Measurements from ENCODE around the gene VAV1. TPM values are rescaled to one million over a fixed set of nuclear protein-coding genes. Genes with fewer than 3 reads are reported as not detected.
A peak's percentile ranks its signal among the peaks of the same experiment; 100 is the strongest.

VAV1 gene
- total and polyA plus RNA-seq, 10 of the 15 experiments (the other 5 are each of a cell fraction or from before 2014, with no cell fraction given), result 1.6 to 76.8 (median 40.7) TPM

GRCh38 chr19:6767081-6767356 is 5.5 kb upstream of the VAV1 start (continued):
- TF ChIP-seq E4F1 (IDR thresholded peaks at IDR 0.05; ENCODE audit: borderline replicate concordance, partially characterized antibody) (no peak), TARDBP (IDR thresholded peaks at IDR 0.05; ENCODE audit: borderline replicate concordance) (no peak), LARP7 (IDR thresholded peaks at IDR 0.05) (peak; percentile 61), IKZF2 (IDR thresholded peaks at IDR 0.05) (no peak), POLR2A (IDR thresholded peaks at IDR 0.05; ENCODE audit: low read depth, low read length) (no peak), PAX5 (IDR thresholded peaks at IDR 0.05; ENCODE audit: borderline replicate concordance, low read depth, low read length) (0 out of 2 replicates have a peak, but pooled peaks have one; percentile 14), SRF (IDR thresholded peaks at IDR 0.05; ENCODE audit: low read depth in 2 of 2, low read length in 2 of 2) (no peak), NR2F1 (conservative IDR thresholded peaks at IDR 0.05) (no peak), NR2C2 (IDR thresholded peaks at IDR 0.05; ENCODE audit: borderline replicate concordance, control insufficient read depth, insufficient read length, low read depth) (no peak), PML (IDR thresholded peaks at IDR 0.05; ENCODE audit: low read length) (no peak), SREBF1 (IDR thresholded peaks at IDR 0.05; ENCODE audit: low read length) (no peak), ZNF24 (IDR thresholded peaks at IDR 0.05) (no peak), ZNF274 (IDR thresholded peaks at IDR 0.05; ENCODE audit: insufficient read depth, insufficient read length) (no peak), SIX5 (IDR thresholded peaks at IDR 0.05; ENCODE audit: low read depth, low read length, severe bottlenecking) (no peak), MEF2A (IDR thresholded peaks at IDR 0.05; ENCODE audit: insufficient read depth, low read depth, low read length) (no peak), RELA (IDR thresholded peaks at IDR 0.05; ENCODE audit: borderline replicate concordance, partially characterized antibody) (no peak), ZNF217 (IDR thresholded peaks at IDR 0.05) (no peak), RUNX3 (IDR thresholded peaks at IDR 0.05; ENCODE audit: low read length) (no peak)
- TF ChIP-seq, protein P1, sequence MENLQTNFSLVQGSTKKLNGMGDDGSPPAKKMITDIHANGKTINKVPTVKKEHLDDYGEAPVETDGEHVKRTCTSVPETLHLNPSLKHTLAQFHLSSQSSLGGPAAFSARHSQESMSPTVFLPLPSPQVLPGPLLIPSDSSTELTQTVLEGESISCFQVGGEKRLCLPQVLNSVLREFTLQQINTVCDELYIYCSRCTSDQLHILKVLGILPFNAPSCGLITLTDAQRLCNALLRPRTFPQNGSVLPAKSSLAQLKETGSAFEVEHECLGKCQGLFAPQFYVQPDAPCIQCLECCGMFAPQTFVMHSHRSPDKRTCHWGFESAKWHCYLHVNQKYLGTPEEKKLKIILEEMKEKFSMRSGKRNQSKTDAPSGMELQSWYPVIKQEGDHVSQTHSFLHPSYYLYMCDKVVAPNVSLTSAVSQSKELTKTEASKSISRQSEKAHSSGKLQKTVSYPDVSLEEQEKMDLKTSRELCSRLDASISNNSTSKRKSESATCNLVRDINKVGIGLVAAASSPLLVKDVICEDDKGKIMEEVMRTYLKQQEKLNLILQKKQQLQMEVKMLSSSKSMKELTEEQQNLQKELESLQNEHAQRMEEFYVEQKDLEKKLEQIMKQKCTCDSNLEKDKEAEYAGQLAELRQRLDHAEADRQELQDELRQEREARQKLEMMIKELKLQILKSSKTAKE (IDR thresholded peaks at IDR 0.05; ENCODE audit: low read depth, poor library complexity, severe bottlenecking), result no peak
- TF ChIP-seq, protein P2, sequence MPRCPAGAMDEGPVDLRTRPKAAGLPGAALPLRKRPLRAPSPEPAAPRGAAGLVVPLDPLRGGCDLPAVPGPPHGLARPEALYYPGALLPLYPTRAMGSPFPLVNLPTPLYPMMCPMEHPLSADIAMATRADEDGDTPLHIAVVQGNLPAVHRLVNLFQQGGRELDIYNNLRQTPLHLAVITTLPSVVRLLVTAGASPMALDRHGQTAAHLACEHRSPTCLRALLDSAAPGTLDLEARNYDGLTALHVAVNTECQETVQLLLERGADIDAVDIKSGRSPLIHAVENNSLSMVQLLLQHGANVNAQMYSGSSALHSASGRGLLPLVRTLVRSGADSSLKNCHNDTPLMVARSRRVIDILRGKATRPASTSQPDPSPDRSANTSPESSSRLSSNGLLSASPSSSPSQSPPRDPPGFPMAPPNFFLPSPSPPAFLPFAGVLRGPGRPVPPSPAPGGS (IDR thresholded peaks at IDR 0.05; ENCODE audit: borderline replicate concordance, insufficient read depth, low read depth, low read length, poor library complexity, severe bottlenecking), result no peak
- TF ChIP-seq, protein P3, sequence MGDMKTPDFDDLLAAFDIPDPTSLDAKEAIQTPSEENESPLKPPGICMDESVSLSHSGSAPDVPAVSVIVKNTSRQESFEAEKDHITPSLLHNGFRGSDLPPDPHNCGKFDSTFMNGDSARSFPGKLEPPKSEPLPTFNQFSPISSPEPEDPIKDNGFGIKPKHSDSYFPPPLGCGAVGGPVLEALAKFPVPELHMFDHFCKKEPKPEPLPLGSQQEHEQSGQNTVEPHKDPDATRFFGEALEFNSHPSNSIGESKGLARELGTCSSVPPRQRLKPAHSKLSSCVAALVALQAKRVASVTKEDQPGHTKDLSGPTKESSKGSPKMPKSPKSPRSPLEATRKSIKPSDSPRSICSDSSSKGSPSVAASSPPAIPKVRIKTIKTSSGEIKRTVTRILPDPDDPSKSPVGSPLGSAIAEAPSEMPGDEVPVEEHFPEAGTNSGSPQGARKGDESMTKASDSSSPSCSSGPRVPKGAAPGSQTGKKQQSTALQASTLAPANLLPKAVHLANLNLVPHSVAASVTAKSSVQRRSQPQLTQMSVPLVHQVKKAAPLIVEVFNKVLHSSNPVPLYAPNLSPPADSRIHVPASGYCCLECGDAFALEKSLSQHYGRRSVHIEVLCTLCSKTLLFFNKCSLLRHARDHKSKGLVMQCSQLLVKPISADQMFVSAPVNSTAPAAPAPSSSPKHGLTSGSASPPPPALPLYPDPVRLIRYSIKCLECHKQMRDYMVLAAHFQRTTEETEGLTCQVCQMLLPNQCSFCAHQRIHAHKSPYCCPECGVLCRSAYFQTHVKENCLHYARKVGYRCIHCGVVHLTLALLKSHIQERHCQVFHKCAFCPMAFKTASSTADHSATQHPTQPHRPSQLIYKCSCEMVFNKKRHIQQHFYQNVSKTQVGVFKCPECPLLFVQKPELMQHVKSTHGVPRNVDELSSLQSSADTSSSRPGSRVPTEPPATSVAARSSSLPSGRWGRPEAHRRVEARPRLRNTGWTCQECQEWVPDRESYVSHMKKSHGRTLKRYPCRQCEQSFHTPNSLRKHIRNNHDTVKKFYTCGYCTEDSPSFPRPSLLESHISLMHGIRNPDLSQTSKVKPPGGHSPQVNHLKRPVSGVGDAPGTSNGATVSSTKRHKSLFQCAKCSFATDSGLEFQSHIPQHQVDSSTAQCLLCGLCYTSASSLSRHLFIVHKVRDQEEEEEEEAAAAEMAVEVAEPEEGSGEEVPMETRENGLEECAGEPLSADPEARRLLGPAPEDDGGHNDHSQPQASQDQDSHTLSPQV (IDR thresholded peaks at IDR 0.05), result no peak
- TF ChIP-seq, protein P4, sequence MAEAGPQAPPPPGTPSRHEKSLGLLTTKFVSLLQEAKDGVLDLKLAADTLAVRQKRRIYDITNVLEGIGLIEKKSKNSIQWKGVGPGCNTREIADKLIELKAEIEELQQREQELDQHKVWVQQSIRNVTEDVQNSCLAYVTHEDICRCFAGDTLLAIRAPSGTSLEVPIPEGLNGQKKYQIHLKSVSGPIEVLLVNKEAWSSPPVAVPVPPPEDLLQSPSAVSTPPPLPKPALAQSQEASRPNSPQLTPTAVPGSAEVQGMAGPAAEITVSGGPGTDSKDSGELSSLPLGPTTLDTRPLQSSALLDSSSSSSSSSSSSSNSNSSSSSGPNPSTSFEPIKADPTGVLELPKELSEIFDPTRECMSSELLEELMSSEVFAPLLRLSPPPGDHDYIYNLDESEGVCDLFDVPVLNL (IDR thresholded peaks at IDR 0.05; ENCODE audit: low read depth, low read length), result no peak

Measured in GM12878 (cell line).